ENCODE results near the gene NDFIP1. TPM values are rescaled to one million over a fixed set of nuclear protein-coding genes. Genes with fewer than 3 reads are reported as not detected.
A peak's percentile ranks its signal among the peaks of the same experiment; 100 is the strongest.

NDFIP1 gene
- 100 to 1,000 TPM; 185 to 351 (median 297) TPM for total RNA-seq

GRCh38 chr5:142108432-142109330 lies at the start of gene NDFIP1:
TSS of gene NDFIP1 (plus strand) at chr5:142108779. CDS start at chr5:142108975, 196 bp downstream.
- H3K4me3 ChIP-seq (replicated peaks in 1 of 3): peak within 1 kb of the TSS; percentile 37 to 97 (median 96)
- 5 to 8% methylated on average over 35 to 51 of the region's 103 CpGs for WGBS, 2 donors
- H3K27ac ChIP-seq: peak within 1 kb of the TSS; percentile 99 to 100 (median 100)
- peak; percentile 87 to 89 for DNase-seq
- intact Hi-C loops (cut with DNase I): no loop called here
- H3K36me3 ChIP-seq: no peaks in the 10 kb centered on the region
- H3K27me3 ChIP-seq: no peaks in the 10 kb centered on the region
- no peaks in the 10 kb centered on the region for H3K9me3 ChIP-seq
- TF ChIP-seq POLR2A (IDR thresholded peaks at IDR 0.05) (peak; percentile 57 to 99), CTCF (IDR thresholded peaks at IDR 0.05) (peak in 2 of 6 experiments; percentile 6 to 46)
- H3K4me1 ChIP-seq: peaks cover 17 to 29% of the 10 kb centered on the region in 2 donors

GRCh38 chr5:142059304-142059940 lies 49.2 kb upstream of the NDFIP1 start:
- Histone ChIP-seq H3K36me3 (no peaks in the 10 kb centered on the region), H3K27ac (no peak overlapping the region), H3K27me3 (no peaks in the 10 kb centered on the region), H3K4me1 (peaks cover 12 to 16% of the 10 kb centered on the region in 2 donors), H3K4me3 (replicated peaks in 1 of 3) (no peak overlapping the region), H3K9me3 (no peaks in the 10 kb centered on the region)
- DNase-seq: no peak
- TF ChIP-seq POLR2A (IDR thresholded peaks at IDR 0.05): no peak
- TF ChIP-seq CTCF (IDR thresholded peaks at IDR 0.05): no peak
- intact Hi-C loops (cut with DNase I): no loop called here
- WGBS, 2 donors: 84 to 88% methylated on average over 1 of the region's 1 CpG

GRCh38 chr5:142063376-142063775 lies 45.2 kb upstream of the NDFIP1 start:
- Histone ChIP-seq H3K27me3 (no peaks in the 10 kb centered on the region), H3K27ac (peak overlapping the region in 1 of 3 donors; percentile 4), H3K36me3 (no peaks in the 10 kb centered on the region), H3K4me3 (replicated peaks in 1 of 3) (no peak overlapping the region), H3K4me1 (peaks cover 9 to 12% of the 10 kb centered on the region in 2 donors), H3K9me3 (no peaks in the 10 kb centered on the region)
- TF ChIP-seq CTCF (IDR thresholded peaks at IDR 0.05): no peak
- DNase-seq: no peak
- 79 to 87% methylated on average over 4 of the region's 4 CpGs for WGBS, 2 donors
- intact Hi-C loops (cut with DNase I): no loop called here

GRCh38 chr5:142063878-142064331 lies 44.7 kb upstream of the NDFIP1 start:
- DNase-seq: peak; percentile 54 to 59
- TF ChIP-seq CTCF (IDR thresholded peaks at IDR 0.05) (no peak), POLR2A (IDR thresholded peaks at IDR 0.05) (no peak)
- intact Hi-C loops (cut with DNase I): no loop called here

More at GRCh38 chr5:142063878-142064331, 44.7 kb upstream of the NDFIP1 start:
- Histone ChIP-seq H3K27ac (peak overlapping the region in 1 of 3 donors; percentile 4), H3K36me3 (no peaks in the 10 kb centered on the region), H3K4me1 (peaks cover 9 to 12% of the 10 kb centered on the region in 2 donors), H3K27me3 (no peaks in the 10 kb centered on the region), H3K9me3 (no peaks in the 10 kb centered on the region), H3K4me3 (replicated peaks in 1 of 3) (no peak overlapping the region)
- WGBS, 2 donors: 19 to 21% methylated on average over 9 to 10 of the region's 10 CpGs
